LNCaP clone FGC (cell line): ENCODE data around the gene STK24.

Source experiments
- DNase-seq: peaks from one replicate; pipeline ENCODE4 v3.0.0-alpha.2; 2011; ENCODE audit warnings: low read depth
- H3K4me3 ChIP-seq: 2 replicates; pipeline ENCODE4 v1.5.1; 2011; ENCODE audit warnings: mild to moderate bottlenecking, low read depth, low read length, control low read depth
- TF ChIP-seq, protein P1 (sequence below): IDR thresholded peaks from 2 replicates; pipeline ENCODE4 v1.5.1; 2012; ENCODE audit warnings: mild to moderate bottlenecking; ENCODE audit not compliant: control insufficient read depth, insufficient read depth; ENCODE audit errors: extremely low read depth

Gene STK24

DNA sequence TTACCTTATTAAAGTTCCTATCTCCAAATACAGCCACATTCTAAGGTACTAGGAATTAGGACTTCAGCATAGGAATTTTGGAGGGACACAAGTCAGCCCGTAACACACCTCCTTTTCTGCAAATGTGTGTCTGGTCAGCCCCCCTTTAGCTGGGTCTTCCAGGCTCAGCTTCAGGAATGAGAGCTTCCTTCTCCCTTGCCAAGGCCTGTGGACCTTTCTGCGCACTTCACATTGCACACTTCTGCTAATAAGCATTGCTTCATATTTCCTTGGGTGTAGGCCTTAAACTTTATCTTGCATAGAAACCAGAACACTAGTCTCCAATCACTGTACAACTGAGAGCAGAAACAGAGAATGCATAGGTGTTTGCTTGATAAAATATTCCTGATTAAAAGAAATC, 4.5 kb upstream of the STK24 start:
- no peak overlapping the region for H3K4me3 ChIP-seq
- DNase-seq: no peak
- TF ChIP-seq, protein P1, sequence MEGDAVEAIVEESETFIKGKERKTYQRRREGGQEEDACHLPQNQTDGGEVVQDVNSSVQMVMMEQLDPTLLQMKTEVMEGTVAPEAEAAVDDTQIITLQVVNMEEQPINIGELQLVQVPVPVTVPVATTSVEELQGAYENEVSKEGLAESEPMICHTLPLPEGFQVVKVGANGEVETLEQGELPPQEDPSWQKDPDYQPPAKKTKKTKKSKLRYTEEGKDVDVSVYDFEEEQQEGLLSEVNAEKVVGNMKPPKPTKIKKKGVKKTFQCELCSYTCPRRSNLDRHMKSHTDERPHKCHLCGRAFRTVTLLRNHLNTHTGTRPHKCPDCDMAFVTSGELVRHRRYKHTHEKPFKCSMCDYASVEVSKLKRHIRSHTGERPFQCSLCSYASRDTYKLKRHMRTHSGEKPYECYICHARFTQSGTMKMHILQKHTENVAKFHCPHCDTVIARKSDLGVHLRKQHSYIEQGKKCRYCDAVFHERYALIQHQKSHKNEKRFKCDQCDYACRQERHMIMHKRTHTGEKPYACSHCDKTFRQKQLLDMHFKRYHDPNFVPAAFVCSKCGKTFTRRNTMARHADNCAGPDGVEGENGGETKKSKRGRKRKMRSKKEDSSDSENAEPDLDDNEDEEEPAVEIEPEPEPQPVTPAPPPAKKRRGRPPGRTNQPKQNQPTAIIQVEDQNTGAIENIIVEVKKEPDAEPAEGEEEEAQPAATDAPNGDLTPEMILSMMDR: no peak

DNA sequence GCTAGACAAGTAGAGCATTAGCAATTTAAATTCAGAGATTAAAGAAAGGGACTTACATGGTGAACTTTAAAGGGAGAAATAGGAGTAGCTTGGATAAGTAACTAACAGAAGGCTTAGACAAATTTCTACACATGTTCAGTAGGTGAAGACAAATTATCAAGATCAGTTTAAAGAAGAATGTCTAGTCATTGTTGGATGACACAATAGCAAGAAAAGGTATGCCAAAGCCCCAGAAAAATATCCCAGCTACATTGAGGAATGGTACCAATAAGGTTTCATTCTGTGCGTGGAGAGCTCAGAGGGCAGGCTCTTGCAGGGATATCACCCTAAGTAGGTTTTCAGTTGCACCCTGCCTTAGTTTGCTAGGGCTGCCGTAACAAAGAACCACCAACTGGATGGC, 3.5 kb upstream of the STK24 start:
- H3K4me3 ChIP-seq: no peak overlapping the region
- DNase-seq: no peak
- TF ChIP-seq, protein P1: no peak

DNA sequence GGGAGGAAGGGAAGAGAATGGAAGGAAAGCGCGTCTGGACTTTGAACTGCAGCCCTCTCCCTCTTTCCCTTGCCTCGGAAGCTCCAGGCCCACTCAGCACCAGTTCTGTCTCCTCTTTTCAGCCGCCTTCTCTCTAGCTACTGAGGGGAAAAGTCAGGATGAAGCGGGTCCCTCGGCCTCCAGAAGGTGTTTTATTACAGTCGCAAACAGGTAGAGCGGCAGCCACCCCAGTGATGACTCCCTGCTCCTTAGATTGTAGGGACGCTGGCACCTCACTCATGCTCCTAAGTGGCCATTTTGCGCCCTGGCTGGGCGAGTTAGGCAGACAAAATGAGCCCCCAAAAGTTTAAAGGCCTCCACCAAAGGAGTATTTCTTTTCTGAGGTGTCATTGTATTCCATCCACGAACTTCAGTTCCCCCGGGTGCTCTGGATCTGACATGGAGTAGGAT, 954 bp upstream of the STK24 start:
- TF ChIP-seq, protein P1: no peak
- no peak for DNase-seq
- peak overlapping the region; percentile 63 for H3K4me3 ChIP-seq

DNA sequence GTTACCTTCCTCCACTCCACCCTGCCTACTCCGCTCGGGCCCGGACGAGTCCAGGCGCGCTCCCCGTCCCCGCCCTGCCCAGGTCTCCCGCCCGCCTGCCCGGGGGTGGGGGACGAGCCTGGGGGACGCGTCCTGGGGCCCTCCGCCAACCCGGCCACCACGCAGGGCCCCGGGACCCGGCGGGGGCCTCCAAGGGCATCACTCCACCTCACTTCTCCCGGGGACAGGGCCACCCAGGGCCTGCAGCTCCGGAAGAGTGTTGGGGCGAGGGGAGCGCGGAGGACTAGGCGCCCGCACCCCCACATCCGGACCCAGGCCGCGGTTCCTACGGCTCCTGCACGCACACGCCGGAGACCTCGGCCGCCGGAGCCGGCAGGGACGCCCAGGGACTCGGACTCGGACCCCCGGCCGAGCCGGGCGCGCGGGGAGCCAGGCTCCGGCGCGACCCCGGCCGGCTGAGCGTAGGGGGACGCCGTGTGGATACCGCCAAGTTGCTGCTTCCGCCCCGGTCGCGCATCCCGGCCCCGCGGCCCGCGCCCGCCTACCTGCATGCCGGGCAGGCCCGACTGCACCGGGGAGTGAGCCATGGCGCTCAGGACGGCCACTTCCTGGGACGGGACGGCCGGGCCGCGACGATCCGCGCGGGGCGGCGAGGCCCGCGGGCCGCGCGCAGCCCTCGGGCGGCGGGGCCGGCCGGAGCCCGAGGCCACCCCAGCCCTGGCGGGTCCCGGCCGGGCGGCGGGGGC, 534 bp downstream of the STK24 start:
- TF ChIP-seq, protein P1: no peak
- H3K4me3 ChIP-seq: peak overlapping the region; percentile 73
- DNase-seq: no peak

DNA sequence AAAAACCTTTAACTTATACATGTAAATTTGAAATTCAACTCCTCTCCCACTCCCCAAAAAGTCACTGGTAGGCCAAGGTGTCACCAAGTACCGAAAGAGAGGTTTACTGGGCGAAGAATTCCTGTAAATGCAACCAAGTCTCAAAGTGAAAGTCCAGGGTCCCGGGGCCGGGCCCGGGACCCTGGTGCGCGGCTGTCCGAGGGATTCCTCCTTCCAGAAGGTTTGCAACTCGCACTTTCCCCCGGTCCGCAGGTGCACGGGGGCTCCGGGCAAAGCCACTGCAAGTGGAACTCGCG, 1.1 kb downstream of the STK24 start:
- TF ChIP-seq, protein P1: no peak
- no peak for DNase-seq
- peak overlapping the region; percentile 73 for H3K4me3 ChIP-seq

DNA sequence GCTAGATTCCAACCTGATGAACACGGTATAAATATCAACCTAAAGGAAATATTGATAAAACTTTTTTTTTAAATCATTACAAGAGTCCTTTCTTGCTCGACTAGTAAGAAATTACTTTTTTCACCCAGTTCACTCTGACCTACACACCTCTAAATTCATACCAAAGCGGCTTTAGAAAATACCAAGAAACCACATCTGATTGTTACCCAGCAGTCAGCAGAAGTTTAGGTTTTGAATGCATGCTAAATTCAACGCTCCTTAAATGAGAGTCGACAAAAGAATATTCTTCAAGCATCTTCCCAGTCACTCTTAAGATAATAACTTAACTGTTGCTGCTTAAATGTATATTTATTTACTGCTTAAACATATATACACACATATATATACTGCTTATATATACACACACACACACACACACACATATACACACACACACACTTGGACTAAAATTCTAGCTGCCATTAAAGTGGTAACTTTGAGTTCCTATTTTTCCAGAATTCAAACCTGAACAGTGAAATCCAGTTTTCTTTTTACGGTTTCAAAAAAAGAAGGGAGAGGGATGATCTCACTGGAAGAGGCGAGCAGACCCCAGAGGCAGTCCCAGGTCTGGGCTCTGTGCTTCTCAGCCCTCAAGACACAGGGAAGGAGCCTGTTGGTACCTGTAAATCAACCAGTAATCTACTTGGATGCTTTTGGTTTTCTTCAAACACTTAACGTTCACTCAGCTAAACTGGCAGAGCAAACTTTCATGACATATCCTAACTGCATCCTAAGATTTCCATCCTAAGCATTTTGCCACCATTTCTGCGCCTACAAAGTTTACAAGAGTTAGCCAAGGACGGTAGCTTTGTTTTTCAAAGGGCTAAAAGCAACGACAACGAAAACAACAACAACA, 1.7 kb downstream of the STK24 start:
- TF ChIP-seq, protein P1: no peak
- no peak for DNase-seq

More for the DNA sequence above, 1.7 kb downstream of the STK24 start:
- H3K4me3 ChIP-seq: peak overlapping the region; percentile 73
